Tibial nerve (tissue), 4 donors: ENCODE data around the gene SUN5.

Source experiments
- EP300 ChIP-seq, 2 donors: sonication (generic); formaldehyde crosslinking; IDR thresholded peaks; one replicate each; pipeline ENCODE4 v1.6.1; 2017; ENCODE audit warnings: antibody characterized with exemption in 2 of 2, mild to moderate bottlenecking in 1 of 2
- POLR2A ChIP-seq, 2 donors: fragments of 450-650 bp; IDR thresholded peaks; one replicate each; pipeline ENCODE4 v1.6.1; 2017; ENCODE audit warnings: antibody characterized with exemption in 2 of 2, mild to moderate bottlenecking in 2 of 2, moderate library complexity in 2 of 2
- TF ChIP-seq, protein P1 (sequence below), 5 experiments: fragments of 200-600 bp in 3 of 5; fragments of 450-650 bp in 2 of 5; sonication (generic) in 3 of 5; IDR thresholded peaks; one replicate each; pipeline ENCODE4 v1.5.1; 2016 to 2019; ENCODE audit warnings: antibody characterized with exemption in 5 of 5, mild to moderate bottlenecking in 3 of 5, moderate library complexity in 2 of 5

GRCh38 chr20:33012327-33013189 is 8.3 kb upstream of the SUN5 start:
- TF ChIP-seq, protein P1, sequence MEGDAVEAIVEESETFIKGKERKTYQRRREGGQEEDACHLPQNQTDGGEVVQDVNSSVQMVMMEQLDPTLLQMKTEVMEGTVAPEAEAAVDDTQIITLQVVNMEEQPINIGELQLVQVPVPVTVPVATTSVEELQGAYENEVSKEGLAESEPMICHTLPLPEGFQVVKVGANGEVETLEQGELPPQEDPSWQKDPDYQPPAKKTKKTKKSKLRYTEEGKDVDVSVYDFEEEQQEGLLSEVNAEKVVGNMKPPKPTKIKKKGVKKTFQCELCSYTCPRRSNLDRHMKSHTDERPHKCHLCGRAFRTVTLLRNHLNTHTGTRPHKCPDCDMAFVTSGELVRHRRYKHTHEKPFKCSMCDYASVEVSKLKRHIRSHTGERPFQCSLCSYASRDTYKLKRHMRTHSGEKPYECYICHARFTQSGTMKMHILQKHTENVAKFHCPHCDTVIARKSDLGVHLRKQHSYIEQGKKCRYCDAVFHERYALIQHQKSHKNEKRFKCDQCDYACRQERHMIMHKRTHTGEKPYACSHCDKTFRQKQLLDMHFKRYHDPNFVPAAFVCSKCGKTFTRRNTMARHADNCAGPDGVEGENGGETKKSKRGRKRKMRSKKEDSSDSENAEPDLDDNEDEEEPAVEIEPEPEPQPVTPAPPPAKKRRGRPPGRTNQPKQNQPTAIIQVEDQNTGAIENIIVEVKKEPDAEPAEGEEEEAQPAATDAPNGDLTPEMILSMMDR (IDR thresholded peaks at IDR 0.05): no peak
- TF ChIP-seq EP300 (IDR thresholded peaks at IDR 0.05) (no peak), POLR2A (IDR thresholded peaks at IDR 0.05) (no peak)
